ENCODE data around the gene C10orf62. TPM values are rescaled to one million over a fixed set of nuclear protein-coding genes. Genes with fewer than 3 reads are reported as not detected.
"Not testable (repeated sequence)": the region's sequence is repeated elsewhere in the genome, so short reads cannot be mapped to it uniquely, and the experiment has no call there.

Gene C10orf62
- total and polyA plus RNA-seq, 8 donors, result 0.14 to 0.15 TPM; not detected in 6

DNA sequence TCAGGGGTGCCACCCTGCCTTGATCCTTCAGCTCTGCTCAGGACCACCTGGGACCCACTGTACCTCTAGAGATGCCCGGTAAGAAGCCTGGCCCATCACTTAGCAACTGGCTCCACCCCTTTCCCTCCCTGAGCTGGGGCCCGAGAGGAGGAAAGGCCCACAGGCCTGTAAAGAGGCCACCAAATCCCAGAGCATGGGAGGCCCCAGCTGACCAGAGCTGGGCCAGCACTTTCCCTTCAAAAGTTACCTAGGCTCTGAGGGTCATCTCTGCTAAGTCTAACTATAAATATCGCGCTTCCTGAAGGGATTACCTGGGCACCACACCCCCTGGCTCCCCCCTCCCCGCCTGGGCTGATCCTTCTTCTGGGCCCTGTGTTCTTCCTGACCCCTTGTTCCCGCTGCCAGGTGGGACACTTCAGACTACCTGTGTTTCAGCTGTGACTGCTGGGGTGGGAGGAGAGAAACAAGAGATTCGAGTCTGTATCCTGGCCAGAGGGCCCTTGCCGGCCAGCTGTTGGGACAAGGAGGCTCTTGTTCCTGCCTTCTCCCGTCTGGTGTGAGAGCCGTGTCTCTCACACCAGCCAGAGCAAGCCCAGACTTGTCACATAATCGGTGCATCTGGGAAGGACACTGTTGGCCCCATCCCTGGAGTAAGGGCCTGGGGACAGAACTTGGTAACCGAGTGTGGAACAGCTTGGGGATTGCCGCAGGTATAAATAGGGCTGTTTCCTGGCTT lies 39.8 kb upstream of the C10orf62 start:
- peaks cover 0 to 25% of the 10 kb centered on the region in 2 donors for H3K4me1 ChIP-seq
- intact Hi-C loops (cut with DNase I), result loop anchor here in 1 of 2 donors (5.0 kb wide), 1 partner anchor 87 kb away; no protein-coding TSS in a partner anchor
- H3K27me3 ChIP-seq, result no peaks in the 10 kb centered on the region
- DNase-seq, result peak in 3 of 4 donors; percentile 32 to 50 (median 38)
- TF ChIP-seq, protein P1, sequence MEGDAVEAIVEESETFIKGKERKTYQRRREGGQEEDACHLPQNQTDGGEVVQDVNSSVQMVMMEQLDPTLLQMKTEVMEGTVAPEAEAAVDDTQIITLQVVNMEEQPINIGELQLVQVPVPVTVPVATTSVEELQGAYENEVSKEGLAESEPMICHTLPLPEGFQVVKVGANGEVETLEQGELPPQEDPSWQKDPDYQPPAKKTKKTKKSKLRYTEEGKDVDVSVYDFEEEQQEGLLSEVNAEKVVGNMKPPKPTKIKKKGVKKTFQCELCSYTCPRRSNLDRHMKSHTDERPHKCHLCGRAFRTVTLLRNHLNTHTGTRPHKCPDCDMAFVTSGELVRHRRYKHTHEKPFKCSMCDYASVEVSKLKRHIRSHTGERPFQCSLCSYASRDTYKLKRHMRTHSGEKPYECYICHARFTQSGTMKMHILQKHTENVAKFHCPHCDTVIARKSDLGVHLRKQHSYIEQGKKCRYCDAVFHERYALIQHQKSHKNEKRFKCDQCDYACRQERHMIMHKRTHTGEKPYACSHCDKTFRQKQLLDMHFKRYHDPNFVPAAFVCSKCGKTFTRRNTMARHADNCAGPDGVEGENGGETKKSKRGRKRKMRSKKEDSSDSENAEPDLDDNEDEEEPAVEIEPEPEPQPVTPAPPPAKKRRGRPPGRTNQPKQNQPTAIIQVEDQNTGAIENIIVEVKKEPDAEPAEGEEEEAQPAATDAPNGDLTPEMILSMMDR (IDR thresholded peaks at IDR 0.05), result no peak
- no peak overlapping the region for H3K4me3 ChIP-seq
- H3K9me3 ChIP-seq, result no peaks in the 10 kb centered on the region
- peak; percentile 46 for ATAC-seq
- H3K36me3 ChIP-seq, result no peaks in the 10 kb centered on the region
- H3K27ac ChIP-seq, result peak overlapping the region; percentile 24

DNA sequence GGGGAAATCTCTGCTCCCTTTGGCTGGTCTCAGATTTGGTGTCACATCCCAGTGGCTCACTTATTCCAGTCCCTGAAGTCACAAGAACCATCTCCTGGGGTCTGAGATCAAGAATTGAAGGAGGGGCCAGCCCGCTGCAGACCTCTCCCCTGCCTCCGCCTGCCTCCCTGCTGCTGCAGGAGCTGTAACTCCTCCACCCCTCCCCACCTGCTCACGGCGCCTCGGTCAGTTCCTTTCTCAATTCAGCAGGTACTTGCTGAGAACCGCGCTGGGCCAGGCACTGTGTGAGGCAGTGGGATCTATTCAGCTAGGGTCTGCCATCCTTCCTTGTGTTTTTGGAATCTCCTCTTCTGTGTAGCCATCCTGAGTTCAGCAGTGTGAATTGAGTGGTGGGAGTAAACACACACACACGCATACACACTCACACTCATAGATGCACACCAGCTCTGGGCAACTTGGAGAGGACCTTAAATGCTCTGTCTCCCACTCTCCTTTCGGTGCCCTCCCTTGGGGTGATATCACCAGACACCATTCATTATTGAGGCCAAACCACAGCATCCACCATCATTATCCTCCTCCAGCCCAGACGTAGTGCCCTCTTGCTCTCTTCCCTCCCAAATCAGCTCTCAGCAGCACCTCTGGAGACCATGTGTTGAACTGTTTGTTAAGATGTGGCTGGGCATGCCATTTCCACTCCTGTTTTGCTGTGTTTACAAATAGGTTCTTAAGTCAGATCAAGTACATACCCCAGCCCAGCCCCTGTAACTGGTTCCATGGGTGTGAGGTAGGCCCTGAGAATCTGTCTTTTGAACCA lies 39.0 kb upstream of the C10orf62 start:
- DNase-seq (peak in 2 of 4 donors; percentile 29 to 71), ATAC-seq (no peak)
- TF ChIP-seq, protein P1 (IDR thresholded peaks at IDR 0.05), result no peak
- Histone ChIP-seq H3K36me3 (no peaks in the 10 kb centered on the region), H3K27ac (peak overlapping the region in 1 of 2 donors; percentile 24), H3K9me3 (peaks cover 0 to 3% of the 10 kb centered on the region in 2 donors), H3K27me3 (no peaks in the 10 kb centered on the region), H3K4me3 (no peak overlapping the region), H3K4me1 (peaks cover 0 to 25% of the 10 kb centered on the region in 2 donors)
- intact Hi-C loops (cut with DNase I), result loop anchor here in 1 of 2 donors (5.0 kb wide), 1 partner anchor 88 kb away; no protein-coding TSS in a partner anchor

DNA sequence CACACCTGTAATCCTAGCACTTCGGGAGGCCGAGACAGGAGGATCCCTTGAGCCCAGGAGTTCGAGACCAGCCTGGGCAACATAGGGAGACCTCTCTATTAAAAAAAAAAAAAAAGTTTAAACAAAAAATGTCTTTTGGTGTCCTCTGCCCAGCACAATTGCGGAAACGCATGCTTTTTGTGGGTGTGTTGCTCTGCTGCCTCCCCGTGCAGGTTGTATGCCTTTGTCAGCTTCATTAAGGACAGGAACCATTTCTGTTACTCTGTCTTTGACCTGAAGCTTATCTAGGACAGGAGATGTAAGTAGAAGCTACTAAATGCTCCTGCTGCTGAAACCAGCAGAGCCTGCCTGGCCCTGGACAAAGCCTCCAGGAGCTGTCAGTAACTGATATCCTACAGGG lies 38.2 kb upstream of the C10orf62 start:
- H3K36me3 ChIP-seq, result no peaks in the 10 kb centered on the region
- H3K27ac ChIP-seq, result no peak overlapping the region
- peaks cover 0 to 22% of the 10 kb centered on the region in 2 donors for H3K4me1 ChIP-seq
- DNase-seq, result peak in 2 of 4 donors; percentile 11 to 20
- intact Hi-C loops (cut with DNase I), result loop anchor here in 1 of 2 donors (5.0 kb wide), 1 partner anchor 89 kb away; no protein-coding TSS in a partner anchor
- ATAC-seq, result no peak
- H3K27me3 ChIP-seq, result no peaks in the 10 kb centered on the region
- H3K4me3 ChIP-seq, result no peak overlapping the region
- peaks cover 0 to 3% of the 10 kb centered on the region in 2 donors for H3K9me3 ChIP-seq
- TF ChIP-seq, protein P1 (IDR thresholded peaks at IDR 0.05), result no peak

DNA sequence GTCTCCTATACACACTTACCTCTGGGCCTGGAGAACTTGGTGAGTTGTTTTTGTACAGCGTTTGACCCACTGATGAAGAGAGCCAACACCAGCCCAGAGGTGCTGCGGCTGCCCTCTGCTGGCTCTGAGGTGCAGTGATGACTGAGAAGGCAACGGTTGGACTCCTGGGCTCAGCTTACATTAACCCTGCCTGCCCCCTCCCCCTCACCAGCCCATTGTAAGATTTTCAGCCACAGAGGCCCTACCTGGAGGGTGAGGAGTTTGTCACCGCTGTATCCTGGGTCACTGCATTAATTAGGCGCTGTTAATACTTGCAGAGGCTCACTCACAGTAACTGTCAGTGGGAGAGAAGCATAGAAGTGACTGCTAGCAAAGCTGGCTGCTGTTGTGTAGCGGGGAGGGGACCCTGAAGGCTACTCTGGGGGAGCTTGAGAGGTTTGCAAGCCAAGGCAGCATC lies 35.9 kb upstream of the C10orf62 start:
- Histone ChIP-seq H3K4me1 (peaks cover 0 to 6% of the 10 kb centered on the region in 2 donors), H3K27me3 (no peaks in the 10 kb centered on the region), H3K4me3 (no peak overlapping the region), H3K27ac (no peak overlapping the region), H3K9me3 (peaks cover 0 to 3% of the 10 kb centered on the region in 2 donors), H3K36me3 (no peaks in the 10 kb centered on the region)
- ATAC-seq (peak; percentile 95), DNase-seq (peak in 2 of 4 donors; percentile 69 to 88)
- TF ChIP-seq, protein P1 (IDR thresholded peaks at IDR 0.05), result peak; percentile 69 to 71
- intact Hi-C loops (cut with DNase I), result loop anchor here in 1 of 2 donors (5.0 kb wide), 1 partner anchor 91 kb away; no protein-coding TSS in a partner anchor

DNA sequence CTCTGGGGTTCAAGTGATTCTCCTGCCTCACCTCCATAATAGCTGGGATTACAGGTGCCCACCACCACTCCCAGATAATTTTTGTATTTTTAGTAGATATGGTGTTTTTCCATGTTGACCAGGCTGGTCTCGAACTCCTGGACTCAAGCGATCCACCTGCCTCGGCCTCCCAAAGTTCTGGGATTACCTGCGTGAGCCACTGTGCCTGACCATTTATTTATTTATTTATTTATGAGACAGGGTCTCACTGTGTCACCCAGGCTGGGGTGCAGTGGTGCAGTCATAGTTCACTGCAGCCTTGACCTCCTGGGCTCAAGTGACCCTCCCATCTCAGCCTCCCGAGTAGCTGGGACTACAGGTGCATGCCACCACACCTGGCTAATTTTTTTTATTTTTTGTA lies 35.2 kb upstream of the C10orf62 start:
- not testable (repeated sequence) for H3K36me3 ChIP-seq, DNase-seq, H3K4me1 ChIP-seq, H3K27ac ChIP-seq, H3K9me3 ChIP-seq, H3K4me3 ChIP-seq, H3K27me3 ChIP-seq, ATAC-seq
- intact Hi-C loops (cut with DNase I), result loop anchor here in 1 of 2 donors (5.0 kb wide), 1 partner anchor 92 kb away; no protein-coding TSS in a partner anchor

DNA sequence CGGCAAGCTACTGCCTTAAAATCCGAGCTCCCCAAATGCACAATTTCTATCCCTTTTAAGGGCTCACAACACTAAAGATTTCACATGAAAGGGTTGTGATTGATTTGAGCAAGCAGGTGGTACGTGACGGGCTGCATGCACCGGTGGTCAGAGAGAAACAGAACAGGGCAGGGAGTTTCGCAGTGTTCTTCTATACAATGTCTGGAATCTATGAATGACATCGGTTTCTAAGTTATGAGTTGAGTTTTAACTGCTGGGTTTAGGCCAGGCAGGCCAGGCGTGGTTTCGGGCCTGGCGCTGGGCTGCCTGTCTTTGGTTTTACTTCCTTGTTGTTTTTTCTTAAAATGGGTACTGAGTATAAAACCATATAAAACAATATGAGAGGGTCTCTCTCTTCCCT lies 34.0 kb upstream of the C10orf62 start:
- peak in 1 of 4 donors; percentile 2 for DNase-seq
- not testable (repeated sequence) for H3K27me3 ChIP-seq, ATAC-seq

DNA sequence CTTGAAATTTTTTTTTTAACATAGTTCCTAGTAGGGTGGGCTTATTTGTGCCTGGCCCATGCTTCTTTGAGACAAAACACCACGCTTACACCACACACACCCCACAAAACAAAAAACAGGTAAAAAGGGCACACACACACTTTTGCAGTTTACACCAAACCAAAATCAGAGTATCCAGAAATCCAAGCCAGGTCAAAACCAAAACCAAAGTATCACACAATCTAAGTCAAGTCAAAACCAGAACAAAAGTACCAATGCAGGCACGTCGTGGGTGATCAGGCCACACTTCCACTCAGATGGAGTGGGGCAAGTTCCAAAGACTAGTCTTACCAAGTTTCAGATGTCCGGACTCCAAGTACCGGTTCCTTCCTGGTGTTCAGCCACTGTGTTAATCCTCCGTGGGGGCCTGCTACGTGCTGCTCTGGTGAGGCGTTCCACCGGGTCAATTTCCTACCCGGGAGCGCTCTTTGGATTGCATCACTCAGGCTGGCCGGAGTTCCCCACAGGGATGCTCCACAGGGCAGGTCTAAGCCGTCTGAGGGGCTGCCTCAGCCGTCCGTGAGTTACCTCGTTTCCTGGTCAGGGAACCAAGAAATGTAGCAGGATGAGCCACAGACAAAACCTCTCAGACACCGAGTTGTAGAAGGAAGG lies 28.7 kb upstream of the C10orf62 start:
- H3K36me3 ChIP-seq; H3K4me3 ChIP-seq; ATAC-seq; H3K4me1 ChIP-seq; intact Hi-C loops (cut with DNase I); H3K27ac ChIP-seq; H3K27me3 ChIP-seq; H3K9me3 ChIP-seq: not testable (repeated sequence)
- DNase-seq, result peak in 1 of 4 donors; percentile 24

More for the DNA sequence above, 34.0 kb upstream of the C10orf62 start:
- H3K4me1 ChIP-seq; H3K9me3 ChIP-seq; intact Hi-C loops (cut with DNase I); H3K27ac ChIP-seq; H3K4me3 ChIP-seq; H3K36me3 ChIP-seq: not testable (repeated sequence)

Measured in left lung (tissue), 10 donors.